Activated CD8-positive, alpha-beta T cell treated with anti-CD3 and anti-CD28 coated beads for 36 hours (primary cell): ENCODE measurements around the gene EHD1. TPM values are rescaled to one million over a fixed set of nuclear protein-coding genes. Genes with fewer than 3 reads are reported as not detected.

Source experiments
- ATAC-seq: fragments of 200-7000 bp; cut with Tn5 transposase; one replicate; pipeline ENCODE4 v1.10.0; 2021; ENCODE audit warnings: mild to moderate bottlenecking, moderate library complexity
- CTCF ChIA-PET: fragments of 350-600 bp; sonication (Branson Sonifier 250); formaldehyde crosslinking; loops from one replicate; lab custom pipeline; 2021; ENCODE audit warnings: antibody characterized with exemption; lab: Charles Lee
- POLR2A ChIA-PET: fragments of 350-600 bp; sonication (Branson Sonifier 250); formaldehyde crosslinking; loops from one replicate; lab custom pipeline; 2021; ENCODE audit warnings: antibody characterized with exemption; lab: Charles Lee
- DNase-seq: peaks from one replicate; pipeline ENCODE4 v3.0.0-alpha.2; 2020
- H3K27ac Mint-ChIP-seq: one replicate; pipeline ENCODE4 v1.8.0; 2021; ENCODE audit warnings: mild to moderate bottlenecking, mixed read lengths
- H3K27me3 Mint-ChIP-seq: one replicate; pipeline ENCODE4 v1.8.0; 2021; ENCODE audit warnings: mixed read lengths
- H3K36me3 Mint-ChIP-seq: one replicate; pipeline ENCODE4 v1.8.0; 2021; ENCODE audit warnings: low read depth, mixed read lengths
- H3K4me1 Mint-ChIP-seq: one replicate; pipeline ENCODE4 v1.8.0; 2021; ENCODE audit warnings: low read depth, mixed read lengths
- H3K4me3 Mint-ChIP-seq: one replicate; pipeline ENCODE4 v1.8.0; 2021; ENCODE audit warnings: mild to moderate bottlenecking, moderate library complexity, mixed read lengths
- H3K9me3 Mint-ChIP-seq: one replicate; pipeline ENCODE4 v1.8.0; 2021; ENCODE audit warnings: mixed read lengths
- intact Hi-C: fragments of 100-400 bp; cut with micrococcal nuclease; formaldehyde crosslinking; loops from one replicate; pipeline ENCODE4 v1.10.0; 2022
- total RNA-seq, 2 experiments: library from RNA; stranded (reverse); gene quantifications; one replicate each; pipeline ENCODE4 v1.2.3, GENCODE V29; 2021
- TF ChIP-seq, protein P1 (sequence below): fragments of 200-600 bp; IDR thresholded peaks from one replicate; pipeline ENCODE4 v1.8.0; 2022; ENCODE audit warnings: antibody characterized with exemption, mild to moderate bottlenecking

EHD1 gene
- total RNA-seq, 2 experiments from 2014 or later: 60.3 to 65.1 TPM

DNA sequence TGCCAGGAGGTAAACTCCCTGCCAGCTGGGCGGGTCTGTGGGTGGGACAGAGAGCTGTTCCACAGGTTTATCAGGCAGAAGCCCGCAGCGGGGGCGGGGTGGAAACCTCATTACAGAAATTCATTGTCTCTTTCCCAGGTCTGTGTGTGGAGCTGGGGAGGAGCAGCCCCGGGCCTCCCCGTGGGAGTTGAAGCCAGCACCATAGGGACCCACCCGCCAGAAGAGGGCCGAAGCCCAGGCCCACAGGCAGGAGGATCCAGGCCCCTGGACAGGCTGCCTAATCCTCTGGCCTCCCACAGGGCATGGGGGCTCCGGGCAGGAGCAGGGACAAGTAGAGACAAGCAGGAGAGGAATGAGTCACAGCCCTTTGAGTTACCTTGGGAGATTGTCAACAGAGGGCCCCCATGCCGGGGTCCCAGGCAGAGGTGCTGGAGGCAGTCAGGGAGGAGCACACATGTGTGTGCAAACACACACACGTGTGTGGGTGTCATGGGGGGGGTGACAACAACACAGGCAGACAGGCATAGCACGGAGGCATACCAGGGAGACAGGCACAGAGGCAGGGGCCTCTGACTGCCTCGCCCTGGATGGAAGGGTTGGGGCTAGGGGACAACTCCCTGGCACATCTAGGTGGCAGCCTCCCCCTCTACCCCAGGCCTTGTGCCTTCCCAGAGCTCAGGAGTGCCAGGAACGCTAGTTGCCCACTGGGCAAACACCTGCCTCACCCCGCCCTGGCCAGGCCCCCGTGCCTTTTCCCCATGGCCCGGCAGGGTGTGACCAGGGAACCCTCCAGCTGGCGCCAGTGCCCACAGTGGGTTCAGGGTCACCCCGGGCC, 35.4 kb downstream of the EHD1 start:
- TF ChIP-seq, protein P1, sequence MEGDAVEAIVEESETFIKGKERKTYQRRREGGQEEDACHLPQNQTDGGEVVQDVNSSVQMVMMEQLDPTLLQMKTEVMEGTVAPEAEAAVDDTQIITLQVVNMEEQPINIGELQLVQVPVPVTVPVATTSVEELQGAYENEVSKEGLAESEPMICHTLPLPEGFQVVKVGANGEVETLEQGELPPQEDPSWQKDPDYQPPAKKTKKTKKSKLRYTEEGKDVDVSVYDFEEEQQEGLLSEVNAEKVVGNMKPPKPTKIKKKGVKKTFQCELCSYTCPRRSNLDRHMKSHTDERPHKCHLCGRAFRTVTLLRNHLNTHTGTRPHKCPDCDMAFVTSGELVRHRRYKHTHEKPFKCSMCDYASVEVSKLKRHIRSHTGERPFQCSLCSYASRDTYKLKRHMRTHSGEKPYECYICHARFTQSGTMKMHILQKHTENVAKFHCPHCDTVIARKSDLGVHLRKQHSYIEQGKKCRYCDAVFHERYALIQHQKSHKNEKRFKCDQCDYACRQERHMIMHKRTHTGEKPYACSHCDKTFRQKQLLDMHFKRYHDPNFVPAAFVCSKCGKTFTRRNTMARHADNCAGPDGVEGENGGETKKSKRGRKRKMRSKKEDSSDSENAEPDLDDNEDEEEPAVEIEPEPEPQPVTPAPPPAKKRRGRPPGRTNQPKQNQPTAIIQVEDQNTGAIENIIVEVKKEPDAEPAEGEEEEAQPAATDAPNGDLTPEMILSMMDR: no peak
- ChIA-PET POLR2A (interaction anchor here (0.9 to 1.2 kb wide), 2 partner anchors 39 to 40 kb away, joined by 3 to 4 read pairs; no protein-coding TSS in a partner anchor), CTCF (interaction anchor here (1.0 to 28.9 kb wide), 4 partner anchors 32 to 170 kb away, joined by 3 to 1168 read pairs (median 4); partner anchors contain the start of gene EHD1)
- Mint-ChIP-seq H3K27me3 (no peaks in the 10 kb centered on the region), H3K4me1 (peaks cover 20% of the 10 kb centered on the region), H3K4me3 (no peak overlapping the region), H3K36me3 (no peaks in the 10 kb centered on the region), H3K9me3 (no peaks in the 10 kb centered on the region), H3K27ac (no peak overlapping the region)
- ATAC-seq (no peak), DNase-seq (no peak)
- intact Hi-C loops: loop anchor here (10.0 kb wide), 1 partner anchor 172 kb away; the partner anchor contains the start of gene ARL2

DNA sequence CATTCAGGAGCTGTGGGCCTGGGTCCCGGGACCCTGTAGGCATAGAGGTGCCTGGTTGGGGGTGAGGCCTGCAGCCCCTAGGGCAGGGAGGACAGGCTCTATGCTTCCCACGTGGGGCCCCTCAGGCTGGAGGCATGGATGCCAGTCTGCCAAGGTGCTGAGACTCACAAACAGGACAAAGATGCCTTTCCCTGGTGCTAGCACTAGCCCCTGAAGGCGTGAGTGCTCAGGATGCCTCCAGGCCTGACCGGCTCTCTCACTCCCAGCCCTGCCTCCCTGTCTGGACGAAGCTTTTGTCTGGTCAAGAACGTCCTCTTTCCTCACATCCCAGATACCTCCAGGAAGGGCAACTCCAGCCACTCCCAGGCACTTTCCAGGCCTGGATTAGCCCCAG, 36.1 kb downstream of the EHD1 start:
- Mint-ChIP-seq H3K27me3 (no peaks in the 10 kb centered on the region), H3K9me3 (no peaks in the 10 kb centered on the region), H3K4me3 (no peak overlapping the region), H3K4me1 (peaks cover 17% of the 10 kb centered on the region), H3K36me3 (no peaks in the 10 kb centered on the region), H3K27ac (no peak overlapping the region)
- DNase-seq (no peak), ATAC-seq (no peak)
- intact Hi-C loops: loop anchor here (10.0 kb wide), 1 partner anchor 172 kb away; the partner anchor contains the start of gene ARL2
- CTCF ChIA-PET: interaction anchor here (28.9 kb wide), 1 partner anchor 44 kb away, joined by 1168 read pairs; the partner anchor contains the start of gene EHD1
- POLR2A ChIA-PET: interaction anchor here (1.2 kb wide), 1 partner anchor 39 kb away, joined by 3 read pairs; no protein-coding TSS in a partner anchor
- TF ChIP-seq, protein P1: no peak

DNA sequence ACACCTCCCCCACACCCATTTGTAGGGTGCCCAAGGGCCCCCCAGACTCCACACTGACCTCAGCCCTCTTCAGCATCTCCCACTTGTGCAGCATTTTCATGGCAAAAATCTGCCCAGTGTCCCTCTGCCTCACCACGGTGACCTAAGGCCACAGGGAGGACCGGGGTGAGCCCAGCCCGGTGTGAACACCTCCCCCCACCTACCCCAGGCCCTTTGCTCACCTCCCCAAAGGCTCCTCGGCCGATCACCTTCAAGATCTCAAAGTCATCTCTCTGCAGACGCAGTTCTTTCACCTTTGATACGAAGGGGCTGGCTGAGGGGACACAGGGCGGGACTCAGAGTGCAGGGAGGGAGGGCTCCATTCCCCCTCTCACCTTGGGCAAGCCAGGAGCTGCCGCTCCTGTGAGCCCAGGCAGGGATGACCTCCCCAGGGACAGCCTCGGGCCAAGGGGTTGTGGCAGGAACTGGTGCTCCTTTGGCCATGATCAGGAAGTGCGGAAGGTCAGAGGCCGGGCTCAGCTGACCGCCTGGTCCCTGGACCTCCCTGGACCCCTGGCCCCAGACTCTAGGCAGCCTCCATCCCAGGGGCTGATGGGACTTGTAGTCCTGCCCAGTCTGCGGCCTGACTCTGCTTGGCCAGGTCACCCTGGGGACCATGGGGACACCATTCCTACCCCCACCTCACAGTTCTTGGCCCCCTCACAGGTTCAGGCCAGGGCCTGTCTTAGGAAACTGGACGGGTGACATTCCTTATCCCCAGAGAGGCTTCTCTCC, 36.6 kb downstream of the EHD1 start:
- Mint-ChIP-seq H3K36me3 (no peaks in the 10 kb centered on the region), H3K27me3 (no peaks in the 10 kb centered on the region), H3K4me1 (peaks cover 14% of the 10 kb centered on the region), H3K4me3 (no peak overlapping the region), H3K9me3 (no peaks in the 10 kb centered on the region), H3K27ac (no peak overlapping the region)
- ChIA-PET POLR2A (no interaction called here), CTCF (interaction anchor here (1.2 to 28.9 kb wide), 2 partner anchors 45 to 173 kb away, joined by 3 to 1168 read pairs; partner anchors contain the start of gene EHD1)
- ATAC-seq (no peak), DNase-seq (no peak)
- intact Hi-C loops: loop anchor here (10.0 kb wide), 1 partner anchor 173 kb away; the partner anchor contains the start of gene ARL2
- TF ChIP-seq, protein P1: no peak

DNA sequence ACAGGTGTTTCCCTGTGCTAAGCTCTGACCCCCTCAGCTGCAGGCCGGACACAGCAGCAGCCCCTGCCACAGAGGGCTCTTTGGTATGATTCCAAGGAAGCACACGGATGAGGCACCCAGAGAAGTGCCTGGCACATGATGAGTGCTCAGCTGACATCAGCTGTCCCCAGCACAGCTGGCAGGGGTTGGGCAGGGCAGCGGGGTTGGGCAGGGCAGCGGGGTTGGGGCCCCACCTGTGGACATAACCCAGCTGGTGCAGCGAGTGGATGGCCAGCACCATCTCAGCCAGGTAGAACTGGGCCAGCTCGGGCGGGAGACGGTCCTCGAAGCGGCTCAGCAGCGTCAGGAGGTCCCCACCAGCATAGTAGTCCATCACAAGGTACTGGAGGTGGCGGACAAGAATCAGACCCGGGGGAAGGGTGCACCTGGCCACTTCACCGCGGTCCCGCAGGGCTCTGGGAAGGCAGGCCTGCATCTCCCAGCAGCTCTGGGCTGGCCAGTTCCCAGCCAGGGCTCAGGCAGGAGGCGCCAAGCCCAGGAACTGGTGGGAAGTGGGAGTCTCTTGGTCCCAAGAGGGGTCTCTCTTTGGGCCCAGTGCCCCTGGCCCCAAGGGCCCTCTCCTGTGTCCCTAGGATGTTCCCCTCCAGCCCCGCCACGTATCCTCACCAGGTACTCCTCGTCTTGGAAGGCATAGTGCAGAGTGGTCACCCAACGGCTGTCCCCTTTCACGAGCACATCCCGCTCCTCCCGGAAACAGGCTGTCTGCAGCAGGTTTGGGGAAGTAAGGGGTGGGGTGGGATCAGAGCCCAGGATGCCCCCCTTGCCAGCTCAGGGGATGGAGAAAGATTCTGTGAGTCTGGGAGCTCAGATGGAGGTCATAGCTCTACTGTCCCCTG, 38.3 kb downstream of the EHD1 start:
- ChIA-PET CTCF (interaction anchor here (1.2 to 1.6 kb wide), 2 partner anchors 9 to 96 kb away, joined by 3 to 4 read pairs; no protein-coding TSS in a partner anchor), POLR2A (no interaction called here)
- H3K4me3 Mint-ChIP-seq: no peak overlapping the region
- TF ChIP-seq, protein P1: no peak
- ATAC-seq: no peak
- H3K4me1 Mint-ChIP-seq: peaks cover 10% of the 10 kb centered on the region
- no peaks in the 10 kb centered on the region for H3K9me3 Mint-ChIP-seq
- no peak overlapping the region for H3K27ac Mint-ChIP-seq
- no peaks in the 10 kb centered on the region for H3K27me3 Mint-ChIP-seq
- DNase-seq: no peak
- no peaks in the 10 kb centered on the region for H3K36me3 Mint-ChIP-seq
- intact Hi-C loops: loop anchor here (10.0 kb wide), 1 partner anchor 175 kb away; the partner anchor contains the start of gene ARL2
